Activated T-helper 9 cell treated with anti-CD3 and anti-CD28 coated beads, Interleukin-2, amount 50 U/mL, for 16 hours (primary cell): Measurements from ENCODE around the gene PTPRN2.
"Not testable (repeated sequence)": the region's sequence is repeated elsewhere in the genome, so short reads cannot be mapped to it uniquely, and the experiment has no call there.

ENCODE experiments used
- DNase-seq: peaks from one replicate; pipeline ENCODE4 v3.0.0-alpha.2; 2020; ENCODE audit warnings: low read depth

Gene PTPRN2

GRCh38 chr7:158443688-158444483 lies 143.7 kb downstream of the PTPRN2 start:
- no peak for DNase-seq

- DNase-seq: no peak
Measured at GRCh38 chr7:158443014-158443687, 144.5 kb downstream of the PTPRN2 start.

GRCh38 chr7:158442260-158442659 lies 145.4 kb downstream of the PTPRN2 start:
- no peak for DNase-seq

- no peak for DNase-seq
Measured at GRCh38 chr7:158439035-158439434, 148.6 kb downstream of the PTPRN2 start.

- no peak for DNase-seq
Measured at GRCh38 chr7:158432369-158433341, 155.0 kb downstream of the PTPRN2 start.

GRCh38 chr7:158431941-158432347 lies 155.7 kb downstream of the PTPRN2 start:
- DNase-seq: no peak

- DNase-seq: no peak
Measured at GRCh38 chr7:158431055-158431940, 156.3 kb downstream of the PTPRN2 start.

- no peak for DNase-seq
Measured at GRCh38 chr7:158430308-158431034, 157.2 kb downstream of the PTPRN2 start.

GRCh38 chr7:158428837-158429753 lies 158.5 kb downstream of the PTPRN2 start:
- no peak for DNase-seq

- DNase-seq: no peak
Measured at GRCh38 chr7:158428131-158428836, 159.3 kb downstream of the PTPRN2 start.

- DNase-seq: not testable (repeated sequence)
Measured at GRCh38 chr7:158425676-158426075, 161.9 kb downstream of the PTPRN2 start.

GRCh38 chr7:158424531-158424930 lies 163.1 kb downstream of the PTPRN2 start:
- no peak for DNase-seq

GRCh38 chr7:158424011-158424410 lies 163.6 kb downstream of the PTPRN2 start:
- DNase-seq: no peak

- no peak for DNase-seq
Measured at GRCh38 chr7:158422887-158423560, 164.6 kb downstream of the PTPRN2 start.

GRCh38 chr7:158422196-158422886 lies 165.3 kb downstream of the PTPRN2 start:
- no peak for DNase-seq

- DNase-seq: no peak
Measured at GRCh38 chr7:158421361-158421760, 166.3 kb downstream of the PTPRN2 start.

- DNase-seq: no peak
Measured at GRCh38 chr7:158420591-158421340, 166.9 kb downstream of the PTPRN2 start.
